Panc1 (cell line): ENCODE data around the gene KRT77. TPM values are rescaled to one million over a fixed set of nuclear protein-coding genes. Genes with fewer than 3 reads are reported as not detected.

ENCODE experiments used
- ATAC-seq: fragments of 200-7000 bp; cut with Tn5 transposase; 2 replicates; pipeline ENCODE4 v1.9.1; 2020; ENCODE audit warnings: mild to moderate bottlenecking, moderate library complexity
- BruUV-seq: library from RNA; stranded (reverse); fragments of 400-500 nt; replicated peaks from 2 replicates; lab custom pipeline; 2021; lab: Mats Ljungman, UMichigan
- CTCF ChIA-PET: fragments of 300-600 bp; sonication (Branson Sonifier 250); formaldehyde crosslinking; loops from one replicate; lab custom pipeline; 2022; ENCODE audit warnings: antibody characterized with exemption; lab: Charles Lee
- POLR2A ChIA-PET: fragments of 300-600 bp; sonication (Branson Sonifier 250); formaldehyde crosslinking; loops from one replicate; lab custom pipeline; 2022; ENCODE audit warnings: antibody characterized with exemption; lab: Charles Lee
- DNase-seq: peaks from one replicate; pipeline ENCODE4 v3.0.0-alpha.2; 2010; ENCODE audit warnings: low read depth, low spot score
- H3K27ac ChIP-seq: 2 replicates; pipeline ENCODE4 v1.5.1; 2011; ENCODE audit warnings: mild to moderate bottlenecking, low read length, inconsistent platforms
- H3K27me3 ChIP-seq: fragments of 200-500 bp; sonication (Bioruptor generic); 2 replicates; pipeline ENCODE4 v1.6.0; 2014; ENCODE audit warnings: low read length, inconsistent platforms; ENCODE audit not compliant: control insufficient read depth, insufficient read depth
- H3K36me3 ChIP-seq: fragments of 200-500 bp; sonication (Bioruptor generic); 2 replicates; pipeline ENCODE4 v1.5.1; 2014; ENCODE audit warnings: inconsistent platforms, mild to moderate bottlenecking, low read length, moderate library complexity; ENCODE audit not compliant: control insufficient read depth, insufficient read depth
- H3K4me1 ChIP-seq: 2 replicates; pipeline ENCODE4 v1.5.1; 2011; ENCODE audit warnings: inconsistent platforms, mild to moderate bottlenecking, low read length, moderate library complexity; ENCODE audit not compliant: control insufficient read depth, insufficient read depth
- H3K4me3 ChIP-seq, 2 experiments: 2 replicates each; pipeline ENCODE4 v1.5.1; 2011 to 2012; ENCODE audit warnings: low read depth in 2 of 2, low read length in 2 of 2, mild to moderate bottlenecking in 2 of 2, inconsistent platforms in 1 of 2, moderate library complexity in 1 of 2
- H3K9me3 ChIP-seq: fragments of 200-500 bp; sonication (Bioruptor generic); 2 replicates; pipeline ENCODE4 v1.5.1; 2014; ENCODE audit warnings: low read depth, mild to moderate bottlenecking, inconsistent platforms, low read length, moderate library complexity; ENCODE audit not compliant: control insufficient read depth, insufficient read depth
- POLR2AphosphoS5 ChIP-seq: IDR thresholded peaks from 2 replicates; pipeline ENCODE4 v1.6.1; 2012; ENCODE audit warnings: mild to moderate bottlenecking, low read depth, low read length, moderate library complexity
- SIN3A ChIP-seq: IDR thresholded peaks from 2 replicates; pipeline ENCODE4 v1.6.1; 2012; ENCODE audit warnings: low read depth, mild to moderate bottlenecking, low read length, moderate library complexity, borderline replicate concordance; ENCODE audit not compliant: insufficient read depth
- TCF7L2 ChIP-seq: IDR thresholded peaks from 2 replicates; pipeline ENCODE4 v1.6.1; 2011; ENCODE audit warnings: mild to moderate bottlenecking, low read depth, low read length, inconsistent platforms
- in situ Hi-C: cut with HindIII; loops from 2 replicates; pipeline ENCODE4 v1.10.0; 2016; ENCODE audit warnings: low sequenced_read_pairs, low pct_unique_long_range_greater_than_20kb
- intact Hi-C: fragments of 100-400 bp; cut with micrococcal nuclease; formaldehyde crosslinking; loops from one replicate; pipeline ENCODE4 v1.10.0; 2022; ENCODE audit not compliant: unreplicated experiment
- total RNA-seq: library from RNA; stranded (reverse); gene quantifications from one replicate; pipeline ENCODE4 v1.2.1, GENCODE V29; 2021; ENCODE audit not compliant: unreplicated experiment
- TF ChIP-seq, protein P1 (sequence below): fragments of 450-650 bp; IDR thresholded peaks from 2 replicates; pipeline ENCODE4 v1.5.1; 2017; ENCODE audit warnings: mild to moderate bottlenecking
- TF ChIP-seq, protein P2 (sequence below), 2 experiments: IDR thresholded peaks; 2 replicates each; pipeline ENCODE4 v1.6.1; 2011 to 2012; ENCODE audit warnings: low read depth in 2 of 2, control low read depth in 1 of 2, low read length in 1 of 2, mild to moderate bottlenecking in 1 of 2, moderate library complexity in 1 of 2; ENCODE audit not compliant: insufficient read depth in 1 of 2

KRT77 gene
- total RNA-seq, 1 experiment from 2014 or later = not detected

DNA sequence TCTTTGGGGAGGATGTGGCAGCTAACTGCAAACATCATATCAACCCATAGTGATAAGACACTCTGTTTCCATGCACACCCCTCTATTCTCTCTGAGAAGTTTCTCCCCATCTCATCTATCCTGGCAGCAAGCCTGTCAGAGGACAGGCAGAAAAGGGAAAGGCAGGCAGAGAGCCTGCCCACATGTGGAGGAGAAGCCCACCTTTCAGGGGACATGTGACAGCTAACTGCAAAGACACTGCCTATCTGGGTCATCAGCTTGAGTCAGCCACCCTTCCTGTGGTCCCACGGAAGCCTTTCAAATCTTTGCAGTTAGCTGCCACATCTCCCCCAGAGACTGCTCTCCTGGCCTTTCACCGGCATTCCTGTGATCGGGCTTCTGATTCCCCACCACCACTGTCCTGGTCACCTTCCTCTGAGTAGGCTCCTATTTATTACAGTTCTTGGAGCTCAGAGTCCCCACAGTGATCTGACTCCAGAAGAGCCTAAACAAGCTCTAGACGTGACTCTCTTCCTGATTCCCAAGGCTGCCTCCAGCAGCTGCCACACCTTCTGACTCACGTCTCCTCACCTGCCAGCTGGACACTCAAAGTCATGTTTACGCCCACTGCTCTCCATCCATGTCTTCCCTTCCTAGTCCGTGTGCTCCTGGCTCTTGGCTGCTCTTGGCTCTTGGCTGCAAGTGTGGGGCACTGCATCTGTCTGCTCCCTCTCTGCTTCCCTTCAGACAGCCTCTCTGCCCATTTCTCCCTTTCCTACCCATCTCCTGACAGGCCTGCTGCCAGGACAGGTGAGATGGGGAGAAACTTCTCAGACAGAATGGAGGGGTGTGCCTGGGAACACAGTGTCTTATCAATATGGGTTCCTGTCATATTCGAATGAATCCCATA, 15.6 kb downstream of the KRT77 start:
- ChIA-PET POLR2A (no interaction called here), CTCF (interaction anchor here (1.2 kb wide), 1 partner anchor 183 kb away, joined by 3 read pairs; no protein-coding TSS in a partner anchor)
- in situ Hi-C loops (no loop called here), intact Hi-C loops (no loop called here)
- no peaks in the 10 kb centered on the region; the same call in 1 of the 2 replicates for H3K4me1 ChIP-seq
- no TSS peak for BruUV-seq
- H3K27ac ChIP-seq = no peak overlapping the region
- H3K4me3 ChIP-seq = no peak overlapping the region
- ATAC-seq = no peak
- DNase-seq = no peak
- H3K27me3 ChIP-seq = peaks cover 29% of the 10 kb centered on the region
- no peaks in the 10 kb centered on the region for H3K36me3 ChIP-seq
- TF ChIP-seq POLR2AphosphoS5 = no peak
- TF ChIP-seq, protein P1, sequence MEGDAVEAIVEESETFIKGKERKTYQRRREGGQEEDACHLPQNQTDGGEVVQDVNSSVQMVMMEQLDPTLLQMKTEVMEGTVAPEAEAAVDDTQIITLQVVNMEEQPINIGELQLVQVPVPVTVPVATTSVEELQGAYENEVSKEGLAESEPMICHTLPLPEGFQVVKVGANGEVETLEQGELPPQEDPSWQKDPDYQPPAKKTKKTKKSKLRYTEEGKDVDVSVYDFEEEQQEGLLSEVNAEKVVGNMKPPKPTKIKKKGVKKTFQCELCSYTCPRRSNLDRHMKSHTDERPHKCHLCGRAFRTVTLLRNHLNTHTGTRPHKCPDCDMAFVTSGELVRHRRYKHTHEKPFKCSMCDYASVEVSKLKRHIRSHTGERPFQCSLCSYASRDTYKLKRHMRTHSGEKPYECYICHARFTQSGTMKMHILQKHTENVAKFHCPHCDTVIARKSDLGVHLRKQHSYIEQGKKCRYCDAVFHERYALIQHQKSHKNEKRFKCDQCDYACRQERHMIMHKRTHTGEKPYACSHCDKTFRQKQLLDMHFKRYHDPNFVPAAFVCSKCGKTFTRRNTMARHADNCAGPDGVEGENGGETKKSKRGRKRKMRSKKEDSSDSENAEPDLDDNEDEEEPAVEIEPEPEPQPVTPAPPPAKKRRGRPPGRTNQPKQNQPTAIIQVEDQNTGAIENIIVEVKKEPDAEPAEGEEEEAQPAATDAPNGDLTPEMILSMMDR = no peak
- no peak for TF ChIP-seq TCF7L2
- no peak for TF ChIP-seq SIN3A
- TF ChIP-seq, protein P2, sequence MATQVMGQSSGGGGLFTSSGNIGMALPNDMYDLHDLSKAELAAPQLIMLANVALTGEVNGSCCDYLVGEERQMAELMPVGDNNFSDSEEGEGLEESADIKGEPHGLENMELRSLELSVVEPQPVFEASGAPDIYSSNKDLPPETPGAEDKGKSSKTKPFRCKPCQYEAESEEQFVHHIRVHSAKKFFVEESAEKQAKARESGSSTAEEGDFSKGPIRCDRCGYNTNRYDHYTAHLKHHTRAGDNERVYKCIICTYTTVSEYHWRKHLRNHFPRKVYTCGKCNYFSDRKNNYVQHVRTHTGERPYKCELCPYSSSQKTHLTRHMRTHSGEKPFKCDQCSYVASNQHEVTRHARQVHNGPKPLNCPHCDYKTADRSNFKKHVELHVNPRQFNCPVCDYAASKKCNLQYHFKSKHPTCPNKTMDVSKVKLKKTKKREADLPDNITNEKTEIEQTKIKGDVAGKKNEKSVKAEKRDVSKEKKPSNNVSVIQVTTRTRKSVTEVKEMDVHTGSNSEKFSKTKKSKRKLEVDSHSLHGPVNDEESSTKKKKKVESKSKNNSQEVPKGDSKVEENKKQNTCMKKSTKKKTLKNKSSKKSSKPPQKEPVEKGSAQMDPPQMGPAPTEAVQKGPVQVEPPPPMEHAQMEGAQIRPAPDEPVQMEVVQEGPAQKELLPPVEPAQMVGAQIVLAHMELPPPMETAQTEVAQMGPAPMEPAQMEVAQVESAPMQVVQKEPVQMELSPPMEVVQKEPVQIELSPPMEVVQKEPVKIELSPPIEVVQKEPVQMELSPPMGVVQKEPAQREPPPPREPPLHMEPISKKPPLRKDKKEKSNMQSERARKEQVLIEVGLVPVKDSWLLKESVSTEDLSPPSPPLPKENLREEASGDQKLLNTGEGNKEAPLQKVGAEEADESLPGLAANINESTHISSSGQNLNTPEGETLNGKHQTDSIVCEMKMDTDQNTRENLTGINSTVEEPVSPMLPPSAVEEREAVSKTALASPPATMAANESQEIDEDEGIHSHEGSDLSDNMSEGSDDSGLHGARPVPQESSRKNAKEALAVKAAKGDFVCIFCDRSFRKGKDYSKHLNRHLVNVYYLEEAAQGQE (IDR thresholded peaks at IDR 0.05; ENCODE audit: insufficient read depth in 1 of 2, low read depth in 2 of 2, low read length in 1 of 2) = no peak
- H3K9me3 ChIP-seq = no peaks in the 10 kb centered on the region

DNA sequence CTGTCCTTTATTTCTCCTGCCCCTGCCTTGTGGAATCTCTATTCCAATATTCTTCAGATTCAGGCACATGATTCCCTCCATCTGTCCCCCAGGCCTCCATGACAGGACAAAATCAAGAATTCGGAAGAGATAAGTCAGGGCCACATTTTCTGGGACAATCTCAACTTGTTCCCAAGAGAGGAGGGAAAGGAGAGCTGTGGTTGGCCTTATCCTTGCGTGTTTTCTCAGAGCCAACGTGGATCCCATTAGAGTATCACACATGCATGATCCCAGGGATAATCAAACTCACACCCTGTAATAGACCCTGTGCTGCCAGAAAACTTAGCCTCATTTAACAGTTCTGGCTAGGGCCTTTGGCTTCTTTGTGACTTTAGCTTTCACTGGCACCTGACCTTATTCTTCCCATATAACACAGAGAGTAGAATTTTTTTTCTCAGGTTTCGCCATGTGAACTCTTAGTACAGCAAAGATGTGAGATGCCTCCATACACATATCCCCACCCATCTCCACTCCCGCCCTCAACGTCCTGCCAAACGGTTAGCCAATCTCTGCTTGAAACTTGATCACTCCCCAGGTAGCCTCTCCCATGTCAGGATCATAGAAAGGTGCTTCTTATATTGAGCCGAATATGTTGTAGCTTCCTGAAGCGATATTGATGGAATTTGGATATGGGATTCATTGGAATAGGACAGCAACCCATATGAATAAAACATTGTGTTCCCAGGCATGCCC, 16.4 kb downstream of the KRT77 start:
- in situ Hi-C loops = no loop called here
- DNase-seq = no peak
- no peak overlapping the region for H3K27ac ChIP-seq
- H3K9me3 ChIP-seq = no peaks in the 10 kb centered on the region
- no peak for ATAC-seq
- ChIA-PET CTCF (interaction anchor here (1.2 kb wide), 1 partner anchor 184 kb away, joined by 3 read pairs; no protein-coding TSS in a partner anchor), POLR2A (interaction anchor here (0.6 kb wide), 1 partner anchor 1807 kb away, joined by 5 read pairs; no protein-coding TSS in a partner anchor)
- TF ChIP-seq, protein P1 = no peak
- TF ChIP-seq, protein P2 (IDR thresholded peaks at IDR 0.05; ENCODE audit: insufficient read depth in 1 of 2, low read depth in 2 of 2, low read length in 1 of 2) = no peak
- no peak for TF ChIP-seq POLR2AphosphoS5
- no peak for TF ChIP-seq TCF7L2
- BruUV-seq = no TSS peak
- no peaks in the 10 kb centered on the region for H3K36me3 ChIP-seq
- H3K4me3 ChIP-seq = no peak overlapping the region
- intact Hi-C loops = no loop called here
- H3K27me3 ChIP-seq = peaks cover 30% of the 10 kb centered on the region
- H3K4me1 ChIP-seq = no peaks in the 10 kb centered on the region; the same call in 1 of the 2 replicates
